Keratinocyte (primary cell): Measurements from ENCODE around the gene FN3K. TPM values are rescaled to one million over a fixed set of nuclear protein-coding genes. Genes with fewer than 3 reads are reported as not detected.

Experiments
- DNase-seq: peaks from one replicate; pipeline ENCODE4 v3.0.0-alpha.2; 2011; ENCODE audit warnings: low read depth, missing footprints, low spot score
- FAIRE-seq: peaks from 2 replicates; lab custom pipeline; 2011; peaks lifted over from hg19 to GRCh38; lab: Jason Lieb, UNC
- H2AFZ ChIP-seq: 2 replicates; pipeline ENCODE4 v1.6.0; 2012; ENCODE audit warnings: low read length, control low read depth, inconsistent platforms; ENCODE audit not compliant: control insufficient read depth
- H3K27ac ChIP-seq: 2 replicates; pipeline ENCODE4 v1.5.1; 2011; ENCODE audit warnings: low read length; ENCODE audit not compliant: control insufficient read depth, insufficient read depth
- H3K27me3 ChIP-seq: 3 replicates; pipeline ENCODE4 v1.6.0; 2011; ENCODE audit warnings: low read length; ENCODE audit not compliant: control insufficient read depth, insufficient read depth; ENCODE audit errors: extremely low read depth
- H3K36me3 ChIP-seq, 2 experiments: 2 replicates in 1 of 2; 3 replicates in 1 of 2; pipeline ENCODE4 v1.5.1; 2011; ENCODE audit warnings: low read length in 2 of 2, mild to moderate bottlenecking in 1 of 2; ENCODE audit not compliant: control insufficient read depth in 2 of 2, insufficient read depth in 2 of 2; ENCODE audit errors: extremely low read depth in 1 of 2
- H3K4me1 ChIP-seq: 3 replicates; pipeline ENCODE4 v1.5.1; 2011; ENCODE audit warnings: low read length; ENCODE audit not compliant: control insufficient read depth, insufficient read depth; ENCODE audit errors: extremely low read depth
- H3K4me2 ChIP-seq: 3 replicates; pipeline ENCODE4 v1.6.0; 2011; ENCODE audit warnings: low read depth, low read length; ENCODE audit not compliant: control insufficient read depth, insufficient read depth; ENCODE audit errors: extremely low read depth
- H3K4me3 ChIP-seq, 3 experiments: fragments of 200-600 bp in 1 of 3; sonication (generic) in 1 of 3; 2 replicates in 2 of 3; 3 replicates in 1 of 3; pipeline ENCODE4 v1.5.1; 2011 to 2016; ENCODE audit warnings: low read length in 3 of 3, mild to moderate bottlenecking in 3 of 3, control low read depth in 2 of 3, inconsistent platforms in 1 of 3, low read depth in 1 of 3, mixed read lengths in 1 of 3, mixed run types in 1 of 3, moderate library complexity in 1 of 3; ENCODE audit not compliant: control insufficient read depth in 2 of 3, insufficient read depth in 2 of 3; ENCODE audit errors: extremely low read depth in 1 of 3
- H3K79me2 ChIP-seq: 2 replicates; pipeline ENCODE4 v1.6.0; 2012; ENCODE audit warnings: low read length; ENCODE audit not compliant: control insufficient read depth, insufficient read depth
- H3K9ac ChIP-seq: 3 replicates; pipeline ENCODE4 v1.6.0; 2011; ENCODE audit warnings: low read length; ENCODE audit not compliant: control insufficient read depth, insufficient read depth; ENCODE audit errors: extremely low read depth
- H3K9me1 ChIP-seq: 3 replicates; pipeline ENCODE4 v1.6.0; 2011; ENCODE audit warnings: low read length; ENCODE audit not compliant: control insufficient read depth, insufficient read depth; ENCODE audit errors: extremely low read depth
- H3K9me3 ChIP-seq: 2 replicates; pipeline ENCODE4 v1.5.1; 2012; ENCODE audit warnings: low read depth, low read length; ENCODE audit not compliant: control insufficient read depth
- H4K20me1 ChIP-seq: 3 replicates; pipeline ENCODE4 v1.6.0; 2011; ENCODE audit warnings: low read length; ENCODE audit not compliant: control insufficient read depth, insufficient read depth; ENCODE audit errors: extremely low read depth
- EZH2 ChIP-seq: IDR thresholded peaks from one replicate; pipeline ENCODE4 v1.6.1; 2012; ENCODE audit warnings: inconsistent platforms, mild to moderate bottlenecking, low read length, moderate library complexity
- dilution Hi-C: fragments of 300-500 bp; cut with MboI; formaldehyde crosslinking; loops from one replicate; pipeline ENCODE4 v1.7.0; 2020; ENCODE audit warnings: low sequenced_read_pairs; ENCODE audit not compliant: extremely low pct_ligation_motif_present
- polyA plus RNA-seq, 5 experiments: library from polyadenylated mRNA; depleted of rRNA in 3 of 5; stranded (reverse) in 3 of 5; stranded (forward) in 1 of 5; unstranded in 1 of 5; fragments of >200 nt; gene quantifications; 1 replicate in 1 of 5; 2 replicates in 3 of 5; 3 replicates in 1 of 5; pipeline versions ENCODE4 v1.2.1 to v1.2.3, GENCODE V29; 2011 to 2012; ENCODE audit warnings: missing spikeins in 2 of 5, low read depth in 1 of 5, low replicate concordance in 1 of 5
- TF ChIP-seq, protein P1 (sequence below), 3 experiments: IDR thresholded peaks in 1 of 3; conservative IDR thresholded peaks in 1 of 3; optimal IDR thresholded peaks in 1 of 3; 2 replicates in 2 of 3; 3 replicates in 1 of 3; pipeline versions ENCODE3 to v1.5.1; 2011; ENCODE audit warnings: low read length in 3 of 3, mild to moderate bottlenecking in 3 of 3, moderate library complexity in 2 of 3, control low read depth in 1 of 3, inconsistent platforms in 1 of 3; ENCODE audit not compliant: insufficient read depth in 2 of 3; ENCODE audit errors: extremely low read depth in 1 of 3

Gene FN3K
- polyA plus RNA-seq, 1 donor (not counting 4 experiments of a cell fraction or from before 2014, with no cell fraction given): 0.10 TPM

DNA sequence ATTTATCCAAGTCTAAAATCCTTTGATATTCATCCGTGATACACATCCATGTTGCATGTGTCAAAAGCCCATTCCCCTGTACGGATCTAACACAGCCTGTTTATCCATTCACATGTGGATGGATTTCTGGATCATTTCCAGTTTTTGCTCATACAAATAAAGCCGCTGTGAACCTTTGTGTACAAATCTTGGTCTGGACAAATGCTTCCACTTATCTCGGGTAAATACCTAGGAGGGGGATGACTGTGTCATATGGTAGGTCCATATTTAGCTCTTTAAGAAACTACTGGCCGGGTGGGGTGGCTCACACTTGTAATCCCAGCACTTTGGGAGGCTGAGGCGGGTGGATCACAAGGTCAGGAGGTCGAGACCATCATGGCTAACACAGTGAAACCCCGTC lies 10.1 kb downstream of the FN3K start:
- no peak for TF ChIP-seq EZH2
- H3K4me1 ChIP-seq: no peaks in the 10 kb centered on the region
- no peak overlapping the region for H3K27ac ChIP-seq
- no peak overlapping the region for H3K9ac ChIP-seq
- H4K20me1 ChIP-seq: no peaks in the 10 kb centered on the region
- H3K9me1 ChIP-seq: no peaks in the 10 kb centered on the region
- DNase-seq (no peak), FAIRE-seq (no peak)
- H3K36me3 ChIP-seq: peaks cover 0 to 2% of the 10 kb centered on the region in 2 experiments
- H3K27me3 ChIP-seq: no peaks in the 10 kb centered on the region
- no peak overlapping the region for H3K4me3 ChIP-seq
- H3K4me2 ChIP-seq: no peak overlapping the region
- no peak overlapping the region for H2AFZ ChIP-seq
- no peaks in the 10 kb centered on the region for H3K79me2 ChIP-seq
- dilution Hi-C loops: no loop called here
- H3K9me3 ChIP-seq: peaks cover 3% of the 10 kb centered on the region

GRCh38 chr17:82748756-82749155 lies 13.3 kb downstream of the FN3K start:
- no peak for TF ChIP-seq EZH2
- TF ChIP-seq, protein P1, sequence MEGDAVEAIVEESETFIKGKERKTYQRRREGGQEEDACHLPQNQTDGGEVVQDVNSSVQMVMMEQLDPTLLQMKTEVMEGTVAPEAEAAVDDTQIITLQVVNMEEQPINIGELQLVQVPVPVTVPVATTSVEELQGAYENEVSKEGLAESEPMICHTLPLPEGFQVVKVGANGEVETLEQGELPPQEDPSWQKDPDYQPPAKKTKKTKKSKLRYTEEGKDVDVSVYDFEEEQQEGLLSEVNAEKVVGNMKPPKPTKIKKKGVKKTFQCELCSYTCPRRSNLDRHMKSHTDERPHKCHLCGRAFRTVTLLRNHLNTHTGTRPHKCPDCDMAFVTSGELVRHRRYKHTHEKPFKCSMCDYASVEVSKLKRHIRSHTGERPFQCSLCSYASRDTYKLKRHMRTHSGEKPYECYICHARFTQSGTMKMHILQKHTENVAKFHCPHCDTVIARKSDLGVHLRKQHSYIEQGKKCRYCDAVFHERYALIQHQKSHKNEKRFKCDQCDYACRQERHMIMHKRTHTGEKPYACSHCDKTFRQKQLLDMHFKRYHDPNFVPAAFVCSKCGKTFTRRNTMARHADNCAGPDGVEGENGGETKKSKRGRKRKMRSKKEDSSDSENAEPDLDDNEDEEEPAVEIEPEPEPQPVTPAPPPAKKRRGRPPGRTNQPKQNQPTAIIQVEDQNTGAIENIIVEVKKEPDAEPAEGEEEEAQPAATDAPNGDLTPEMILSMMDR (optimal IDR thresholded peaks at IDR 0.05 in 1 of 3, IDR thresholded peaks at IDR 0.05 in 1 of 3, conservative IDR thresholded peaks at IDR 0.05 in 1 of 3; ENCODE audit: extremely low read depth in 1 of 3, insufficient read depth in 2 of 3, low read length in 3 of 3): no peak
- H3K27me3 ChIP-seq: no peaks in the 10 kb centered on the region
- no peaks in the 10 kb centered on the region for H3K9me3 ChIP-seq
- FAIRE-seq (no peak), DNase-seq (no peak)
- H4K20me1 ChIP-seq: no peaks in the 10 kb centered on the region
- peaks cover 13% of the 10 kb centered on the region for H3K79me2 ChIP-seq
- H2AFZ ChIP-seq: no peak overlapping the region
- H3K36me3 ChIP-seq: no peaks in the 10 kb centered on the region
- dilution Hi-C loops: no loop called here
- no peak overlapping the region for H3K9ac ChIP-seq
- no peak overlapping the region for H3K27ac ChIP-seq
- H3K4me2 ChIP-seq: no peak overlapping the region
- H3K9me1 ChIP-seq: no peaks in the 10 kb centered on the region
- peaks cover 6% of the 10 kb centered on the region for H3K4me1 ChIP-seq
- H3K4me3 ChIP-seq: no peak overlapping the region

DNA sequence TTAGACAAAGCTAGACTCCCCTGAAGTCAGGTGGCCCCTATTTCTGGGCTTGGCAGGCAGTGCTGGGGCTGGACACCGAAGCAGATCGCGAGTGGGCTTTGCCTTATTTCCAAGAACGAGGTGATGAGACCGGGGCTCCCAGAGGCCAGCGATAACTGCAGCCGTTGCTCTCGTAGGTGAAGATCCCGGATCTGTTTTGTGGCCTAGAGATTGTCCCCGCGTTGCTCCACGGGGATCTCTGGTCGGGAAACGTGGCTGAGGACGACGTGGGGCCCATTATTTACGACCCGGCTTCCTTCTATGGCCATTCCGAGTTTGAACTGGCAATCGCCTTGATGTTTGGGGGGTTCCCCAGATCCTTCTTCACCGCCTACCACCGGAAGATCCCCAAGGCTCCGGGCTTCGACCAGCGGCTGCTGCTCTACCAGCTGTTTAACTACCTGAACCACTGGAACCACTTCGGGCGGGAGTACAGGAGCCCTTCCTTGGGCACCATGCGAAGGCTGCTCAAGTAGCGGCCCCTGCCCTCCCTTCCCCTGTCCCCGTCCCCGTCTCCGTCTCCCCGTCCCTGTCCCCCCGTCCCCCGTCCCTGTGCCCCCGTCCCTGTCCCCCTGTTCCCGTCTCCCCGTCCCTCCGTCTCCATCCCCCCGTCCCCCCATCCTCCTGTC lies 15.0 kb downstream of the FN3K start:
- TF ChIP-seq, protein P1 (optimal IDR thresholded peaks at IDR 0.05 in 1 of 3, IDR thresholded peaks at IDR 0.05 in 1 of 3, conservative IDR thresholded peaks at IDR 0.05 in 1 of 3; ENCODE audit: extremely low read depth in 1 of 3, insufficient read depth in 2 of 3, low read length in 3 of 3): no peak
- TF ChIP-seq EZH2: no peak
- no peak for FAIRE-seq
- no peaks in the 10 kb centered on the region for H3K27me3 ChIP-seq

More for the DNA sequence above, 15.0 kb downstream of the FN3K start:
- H3K27ac ChIP-seq: no peak overlapping the region
- peaks cover 14% of the 10 kb centered on the region for H3K79me2 ChIP-seq
- no peaks in the 10 kb centered on the region for H3K9me3 ChIP-seq
- peaks cover 22% of the 10 kb centered on the region for H3K4me1 ChIP-seq
- DNase-seq: no peak
- no peaks in the 10 kb centered on the region for H4K20me1 ChIP-seq
- H3K36me3 ChIP-seq: no peaks in the 10 kb centered on the region
- H3K9ac ChIP-seq: no peak overlapping the region
- H3K4me2 ChIP-seq: no peak overlapping the region
- H3K4me3 ChIP-seq: no peak overlapping the region
- dilution Hi-C loops: no loop called here
- no peak overlapping the region for H2AFZ ChIP-seq
- H3K9me1 ChIP-seq: no peaks in the 10 kb centered on the region
